Calu3 (cell line): ENCODE results near the gene LSAMP. TPM values are rescaled to one million over a fixed set of nuclear protein-coding genes. Genes with fewer than 3 reads are reported as not detected.

Experiments
- BruUV-seq: library from RNA; stranded (reverse); fragments of 400-500 nt; replicated peaks from 2 replicates; lab custom pipeline; 2021; lab: Mats Ljungman, UMichigan
- CTCF ChIA-PET: fragments of 300-600 bp; sonication (Branson Sonifier 250); formaldehyde crosslinking; loops from one replicate; lab custom pipeline; 2022; ENCODE audit warnings: antibody characterized with exemption; lab: Charles Lee
- DNase-seq: peaks from one replicate; pipeline ENCODE4 v3.0.0; 2022
- H3K27ac Mint-ChIP-seq: one replicate; pipeline ENCODE4 v1.8.0; 2022; ENCODE audit warnings: mixed read lengths; ENCODE audit not compliant: unreplicated experiment
- H3K27me3 Mint-ChIP-seq: one replicate; pipeline ENCODE4 v1.8.0; 2022; ENCODE audit warnings: mixed read lengths; ENCODE audit not compliant: unreplicated experiment
- H3K36me3 Mint-ChIP-seq: one replicate; pipeline ENCODE4 v1.8.0; 2022; ENCODE audit warnings: mild to moderate bottlenecking, moderate library complexity, mixed read lengths; ENCODE audit not compliant: insufficient read depth, unreplicated experiment
- H3K4me1 Mint-ChIP-seq: one replicate; pipeline ENCODE4 v1.8.0; 2022; ENCODE audit warnings: mild to moderate bottlenecking, low read depth, mixed read lengths; ENCODE audit not compliant: unreplicated experiment
- H3K4me3 Mint-ChIP-seq: one replicate; pipeline ENCODE4 v1.8.0; 2022; ENCODE audit warnings: mild to moderate bottlenecking, low read depth, moderate library complexity, mixed read lengths; ENCODE audit not compliant: unreplicated experiment
- H3K9me3 Mint-ChIP-seq: one replicate; pipeline ENCODE4 v1.8.0; 2022; ENCODE audit warnings: low read depth, mixed read lengths; ENCODE audit not compliant: unreplicated experiment
- CTCF ChIP-seq: fragments of 200-600 bp; IDR thresholded peaks from one replicate; pipeline ENCODE4 v1.8.0; 2022; ENCODE audit warnings: antibody characterized with exemption; ENCODE audit not compliant: unreplicated experiment
- intact Hi-C: fragments of 100-400 bp; cut with micrococcal nuclease; formaldehyde crosslinking; loops from one replicate; pipeline ENCODE4 v1.10.0; 2022; ENCODE audit not compliant: unreplicated experiment
- total RNA-seq: library from RNA; stranded (reverse); gene quantifications from 2 replicates; pipeline ENCODE4 v1.2.3, GENCODE V29; 2022

The LSAMP gene
- total RNA-seq, 1 experiment from 2014 or later: 0.90 TPM

- DNase-seq: no peak
- H3K4me1 Mint-ChIP-seq: no peaks in the 10 kb centered on the region
- no peaks in the 10 kb centered on the region for H3K27me3 Mint-ChIP-seq
- no peaks in the 10 kb centered on the region for H3K36me3 Mint-ChIP-seq
- H3K9me3 Mint-ChIP-seq: no peaks in the 10 kb centered on the region
- no peak overlapping the region for H3K27ac Mint-ChIP-seq
- TF ChIP-seq CTCF: no peak
- no peak overlapping the region for H3K4me3 Mint-ChIP-seq
- intact Hi-C loops: no loop called here
- CTCF ChIA-PET: no interaction called here
- BruUV-seq: no TSS peak
These were observed 190.7 kb downstream of the LSAMP start for GRCh38 chr3:116254541-116254940.

GRCh38 chr3:116253511-116253910, 191.8 kb downstream of the LSAMP start:
- CTCF ChIA-PET: no interaction called here
- intact Hi-C loops: no loop called here
- no peak for TF ChIP-seq CTCF
- no peak for DNase-seq
- no TSS peak for BruUV-seq
- Mint-ChIP-seq H3K27ac (no peak overlapping the region), H3K4me3 (no peak overlapping the region), H3K36me3 (no peaks in the 10 kb centered on the region), H3K9me3 (no peaks in the 10 kb centered on the region), H3K27me3 (no peaks in the 10 kb centered on the region), H3K4me1 (no peaks in the 10 kb centered on the region)

- Mint-ChIP-seq H3K27ac (no peak overlapping the region), H3K9me3 (no peaks in the 10 kb centered on the region), H3K27me3 (no peaks in the 10 kb centered on the region), H3K4me3 (no peak overlapping the region), H3K36me3 (no peaks in the 10 kb centered on the region), H3K4me1 (no peaks in the 10 kb centered on the region)
- intact Hi-C loops: no loop called here
- DNase-seq: no peak
- CTCF ChIA-PET: no interaction called here
- TF ChIP-seq CTCF: no peak
- BruUV-seq: no TSS peak
These were observed 197.7 kb downstream of the LSAMP start for GRCh38 chr3:116247605-116248004.

- Mint-ChIP-seq H3K36me3 (no peaks in the 10 kb centered on the region), H3K27me3 (no peaks in the 10 kb centered on the region), H3K27ac (no peak overlapping the region), H3K9me3 (no peaks in the 10 kb centered on the region), H3K4me3 (no peak overlapping the region), H3K4me1 (no peaks in the 10 kb centered on the region)
- intact Hi-C loops: no loop called here
- no peak for DNase-seq
- no TSS peak for BruUV-seq
- TF ChIP-seq CTCF: no peak
- CTCF ChIA-PET: no interaction called here
These were observed 198.8 kb downstream of the LSAMP start for GRCh38 chr3:116246406-116246980.
